Heart right ventricle (tissue), 16 donors: Measurements from ENCODE around the gene PCDHAC2. TPM values are rescaled to one million over a fixed set of nuclear protein-coding genes. Genes with fewer than 3 reads are reported as not detected.

ENCODE experiments used
- ATAC-seq, 8 donors: fragments of 200-7000 bp; cut with Tn5 transposase; one replicate each; pipeline ENCODE4 v1.9.1; 2020; ENCODE audit warnings: mild to moderate bottlenecking in 8 of 8, moderate library complexity in 8 of 8, moderate number of reproducible peaks in 1 of 8
- DNase-seq, 2 donors: peaks; one replicate each; pipeline ENCODE4 v3.0.0-alpha.2; 2020
- H3K27ac ChIP-seq, 10 donors: fragments of 200-600 bp; sonication (generic) in 2 of 10; one replicate each; pipeline versions ENCODE4 v1.5.0 to v1.8.0; 2020 to 2022; ENCODE audit warnings: mild to moderate bottlenecking in 3 of 10
- H3K27me3 ChIP-seq, 7 donors: fragments of 200-600 bp; one replicate each; pipeline ENCODE4 v1.8.0; 2021 to 2022; ENCODE audit warnings: mild to moderate bottlenecking in 2 of 7
- H3K36me3 ChIP-seq, 9 donors: fragments of 200-600 bp; sonication (generic) in 1 of 9; one replicate each; pipeline versions ENCODE4 v1.5.0 to v1.8.0; 2020 to 2022; ENCODE audit warnings: mild to moderate bottlenecking in 2 of 9
- H3K4me1 ChIP-seq, 9 donors: fragments of 200-600 bp; sonication (generic) in 1 of 9; one replicate each; pipeline versions ENCODE4 v1.5.0 to v1.8.0; 2020 to 2022; ENCODE audit warnings: mild to moderate bottlenecking in 4 of 9
- H3K4me3 ChIP-seq, 10 donors: fragments of 200-600 bp; sonication (generic) in 2 of 10; one replicate each; pipeline versions ENCODE4 v1.5.0 to v1.8.0; 2020 to 2022; ENCODE audit warnings: mild to moderate bottlenecking in 7 of 10, moderate library complexity in 2 of 10
- H3K9me3 ChIP-seq, 11 donors: fragments of 200-600 bp in 10 of 11; sonication (generic) in 2 of 11; one replicate each; pipeline versions ENCODE4 v1.5.0 to v1.8.0; 2013 to 2022; ENCODE audit warnings: mild to moderate bottlenecking in 2 of 11, control low read depth in 1 of 11, moderate library complexity in 1 of 11
- WGBS, 2 donors: extraction: QIAGEN DNeasy Blood & Tissue Kit; methylation state at CpG; one replicate each; pipeline ENCODE4 v1.1.7; 2013; ENCODE audit warnings: inconsistent platforms in 1 of 2; 5-methylcytosine and 5-hydroxymethylcytosine counted together
- intact Hi-C, 10 donors: fragments of 100-400 bp; cut with DNase I; formaldehyde crosslinking; loops; one replicate each; pipeline versions ENCODE4 v1.11.1 to v1.14.2; 2022
- polyA plus RNA-seq, 2 donors: library from polyadenylated mRNA; stranded (reverse); fragments of 200-250 nt; gene quantifications; one replicate each; pipeline ENCODE4 v1.2.3, GENCODE V29; 2013
- total RNA-seq, 10 donors: library from RNA; stranded (reverse); fragmentation: NEBNext Ultra II Directional in 3 of 10; extraction: Animal tissue kit (Norgen Biotek cat#: 25700) in 3 of 10; gene quantifications; one replicate each; pipeline versions ENCODE4 v1.2.1 to v1.2.4, GENCODE V29; 2021 to 2023
- TF ChIP-seq, protein P1 (sequence below), 9 donors: fragments of 200-600 bp; sonication (generic) in 2 of 9; IDR thresholded peaks; one replicate each; pipeline versions ENCODE4 v1.5.0 to v1.8.0; 2021 to 2022; ENCODE audit warnings: antibody characterized with exemption in 9 of 9, mild to moderate bottlenecking in 5 of 9, moderate library complexity in 1 of 9
- donor health status: Arrhythmogenic right ventricular cardiomyopathy.
- donor health status: ischemic (EF 13 %, LVEDD 7.1; RV severe dilation, severe dysfunction).
- donor health status: healthy with polysubstance abuse.
- donor health status: DM: no; HTN: yes; CAD: no.
- donor health status: DM: no; HTN: no; CAD: no.
- donor health status: ischemic (EF 25% LVEDD 6.9; RV normal size, moderate dysfunction).
- donor health status: ischemic (EF 25% LVEDD 5.7; RV mildly dilated, moderate dysfunction).
- donor health status: healthy.
- donor health status: DM: yes; HTN: yes; CAD: no.
- donor health status: Ischemic cardiomyopathy.
- donor health status: ischemic (EF 35%, LVEDD 5.7; RV mildly dilated, moderate dysfunction).
- donor health status: nonischemic (EF 11% LVEDD 7.7; RV severe dilation, severe dysfunction).
- donor health status: DM: yes; HTN: yes; CAD: no.
- donor health status: PGD.
- donor health status: ischemic (EF 29% LVEDD 5.4; RV normal size, mild dysfunction).
- donor health status: nonischemic (EF 23%, LVEDD 6.1; RV moderate dilation, normal function).

PCDHAC2 gene
- total and polyA plus RNA-seq, 12 donors, result 0.04 to 1.6 (median 0.29) TPM; not detected in 2

DNA sequence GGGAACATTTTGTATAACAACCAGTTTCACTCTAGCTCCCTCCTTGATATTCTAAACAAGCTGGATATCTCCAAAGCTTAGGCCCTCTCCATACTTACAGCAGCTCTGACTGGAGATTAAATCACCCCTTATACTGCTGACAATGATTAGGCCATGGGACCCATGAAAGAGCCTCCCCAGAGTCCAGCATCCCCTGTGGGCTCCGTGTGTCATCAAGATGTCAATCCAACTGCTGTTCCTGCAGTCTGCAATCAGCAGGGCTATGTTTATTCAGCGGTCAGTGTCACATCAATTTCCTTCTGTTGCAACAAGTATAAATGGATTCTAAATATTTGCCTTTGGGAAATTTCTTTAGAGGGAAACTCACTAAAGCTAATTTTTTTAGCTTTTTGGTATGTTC is 26.6 kb downstream of the PCDHAC2 start:
- Histone ChIP-seq H3K36me3 (no peaks in the 10 kb centered on the region), H3K4me3 (no peak overlapping the region), H3K9me3 (no peaks in the 10 kb centered on the region), H3K27me3 (peaks cover 0 to 17% (median 0%) of the 10 kb centered on the region in 7 donors), H3K27ac (no peak overlapping the region), H3K4me1 (no peaks in the 10 kb centered on the region)
- ATAC-seq (no peak), DNase-seq (no peak)
- TF ChIP-seq, protein P1, sequence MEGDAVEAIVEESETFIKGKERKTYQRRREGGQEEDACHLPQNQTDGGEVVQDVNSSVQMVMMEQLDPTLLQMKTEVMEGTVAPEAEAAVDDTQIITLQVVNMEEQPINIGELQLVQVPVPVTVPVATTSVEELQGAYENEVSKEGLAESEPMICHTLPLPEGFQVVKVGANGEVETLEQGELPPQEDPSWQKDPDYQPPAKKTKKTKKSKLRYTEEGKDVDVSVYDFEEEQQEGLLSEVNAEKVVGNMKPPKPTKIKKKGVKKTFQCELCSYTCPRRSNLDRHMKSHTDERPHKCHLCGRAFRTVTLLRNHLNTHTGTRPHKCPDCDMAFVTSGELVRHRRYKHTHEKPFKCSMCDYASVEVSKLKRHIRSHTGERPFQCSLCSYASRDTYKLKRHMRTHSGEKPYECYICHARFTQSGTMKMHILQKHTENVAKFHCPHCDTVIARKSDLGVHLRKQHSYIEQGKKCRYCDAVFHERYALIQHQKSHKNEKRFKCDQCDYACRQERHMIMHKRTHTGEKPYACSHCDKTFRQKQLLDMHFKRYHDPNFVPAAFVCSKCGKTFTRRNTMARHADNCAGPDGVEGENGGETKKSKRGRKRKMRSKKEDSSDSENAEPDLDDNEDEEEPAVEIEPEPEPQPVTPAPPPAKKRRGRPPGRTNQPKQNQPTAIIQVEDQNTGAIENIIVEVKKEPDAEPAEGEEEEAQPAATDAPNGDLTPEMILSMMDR (IDR thresholded peaks at IDR 0.05), result no peak
- intact Hi-C loops, result no loop called here
- WGBS, 2 donors, result 50 to 57% methylated on average over 2 of the region's 2 CpGs

DNA sequence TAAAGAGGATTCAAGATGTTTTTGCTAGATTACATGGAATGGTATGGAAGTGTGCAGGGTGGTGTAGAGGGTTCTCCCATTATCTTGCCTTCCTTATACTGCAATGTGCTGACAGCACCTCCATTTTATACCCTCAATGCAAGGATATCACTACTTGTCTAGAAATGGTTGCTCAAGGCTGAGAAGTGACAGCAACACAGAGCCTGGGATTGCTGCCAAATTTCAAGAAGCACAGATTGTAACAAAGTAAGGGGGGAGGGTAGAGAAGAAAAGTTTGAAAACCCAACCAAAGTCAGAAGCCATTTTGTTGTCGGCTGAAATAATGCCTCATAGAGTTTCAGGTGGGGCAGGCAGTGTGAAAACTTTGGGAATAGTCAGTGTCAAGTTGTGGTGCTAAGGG is 29.8 kb downstream of the PCDHAC2 start:
- WGBS, 2 donors, result 58 to 66% methylated on average over 1 of the region's 1 CpG

DNA sequence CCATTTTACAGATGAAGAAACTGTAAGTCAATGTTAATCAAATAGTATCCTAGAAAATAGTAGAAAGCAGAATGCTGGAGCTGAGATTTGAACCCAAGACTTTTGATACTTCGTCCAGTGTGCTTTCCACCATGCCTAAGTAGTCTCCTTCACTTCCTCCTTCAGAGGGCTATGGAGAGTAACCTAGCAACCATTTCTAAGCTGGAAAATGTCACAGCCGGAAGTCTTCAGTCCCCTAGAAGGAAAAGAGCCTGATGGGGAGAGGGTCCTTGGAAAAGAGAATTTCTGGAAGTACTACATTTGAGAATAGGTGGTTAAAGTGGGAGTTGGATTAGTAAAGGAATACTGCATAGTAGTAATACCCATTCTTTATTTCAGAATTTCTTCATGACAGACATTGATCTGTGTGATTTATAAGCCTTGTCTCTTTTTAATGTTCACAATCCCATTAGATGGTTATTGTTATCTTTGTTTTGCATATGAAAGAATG is 32.7 kb downstream of the PCDHAC2 start:
- TF ChIP-seq, protein P1 (IDR thresholded peaks at IDR 0.05), result no peak
- Histone ChIP-seq H3K27me3 (peaks cover 0 to 56% (median 39%) of the 10 kb centered on the region in 7 donors), H3K4me1 (peaks cover 0 to 12% (median 5%) of the 10 kb centered on the region in 9 donors), H3K36me3 (no peaks in the 10 kb centered on the region), H3K4me3 (no peak overlapping the region), H3K9me3 (no peaks in the 10 kb centered on the region), H3K27ac (no peak overlapping the region)
- no peak for DNase-seq
- no peak for ATAC-seq
- 66 to 68% methylated on average over 2 of the region's 2 CpGs for WGBS, 2 donors
- intact Hi-C loops, result no loop called here

More for the DNA sequence above, 29.8 kb downstream of the PCDHAC2 start:
- Histone ChIP-seq H3K4me3 (no peak overlapping the region), H3K27me3 (peaks cover 0 to 27% (median 14%) of the 10 kb centered on the region in 7 donors), H3K27ac (no peak overlapping the region), H3K9me3 (no peaks in the 10 kb centered on the region), H3K36me3 (no peaks in the 10 kb centered on the region), H3K4me1 (no peaks in the 10 kb centered on the region)
- TF ChIP-seq, protein P1 (IDR thresholded peaks at IDR 0.05), result no peak
- no peak for ATAC-seq
- intact Hi-C loops, result no loop called here
- no peak for DNase-seq

DNA sequence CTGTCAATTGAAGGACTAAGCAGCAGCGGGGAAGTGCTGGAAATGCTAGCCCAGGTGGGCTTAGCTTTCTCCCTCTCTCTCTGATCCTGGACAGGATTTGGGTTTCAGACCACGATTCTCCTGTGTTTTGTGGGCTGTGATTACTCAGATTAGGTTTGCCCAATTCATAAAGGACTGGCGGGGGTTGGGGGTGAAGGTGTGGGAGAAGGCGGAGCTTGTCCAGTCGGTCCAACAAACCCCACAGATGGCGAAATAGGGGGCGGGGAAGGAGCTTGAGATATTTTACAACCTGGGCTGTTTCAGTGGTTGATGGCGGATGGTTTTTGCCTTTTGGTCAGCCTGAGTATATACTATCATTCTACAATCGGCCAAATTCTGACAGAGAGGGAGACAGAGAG is 35.2 kb downstream of the PCDHAC2 start:
- WGBS, 2 donors, result 4 to 5% methylated on average over 9 of the region's 9 CpGs
- Histone ChIP-seq H3K27me3 (peaks cover 0 to 62% (median 41%) of the 10 kb centered on the region in 7 donors), H3K27ac (no peak overlapping the region)

More for the DNA sequence above, 35.2 kb downstream of the PCDHAC2 start:
- DNase-seq, result no peak
- Histone ChIP-seq H3K4me3 (peak overlapping the region in 6 of 10 donors; percentile 24 to 42 (median 36)), H3K9me3 (no peaks in the 10 kb centered on the region), H3K36me3 (no peaks in the 10 kb centered on the region), H3K4me1 (peaks cover 0 to 12% (median 5%) of the 10 kb centered on the region in 9 donors)
- intact Hi-C loops, result no loop called here
- ATAC-seq, result no peak
- TF ChIP-seq, protein P1 (IDR thresholded peaks at IDR 0.05), result no peak
